Embryonic facial prominence (tissue), 1 donor: ENCODE data around the gene ADPRM.

Experiments used
- DNase-seq: peaks from one replicate; pipeline ENCODE4 v3.0.0-alpha.2; 2016; ENCODE audit errors: extremely low spot score

ADPRM gene

DNA sequence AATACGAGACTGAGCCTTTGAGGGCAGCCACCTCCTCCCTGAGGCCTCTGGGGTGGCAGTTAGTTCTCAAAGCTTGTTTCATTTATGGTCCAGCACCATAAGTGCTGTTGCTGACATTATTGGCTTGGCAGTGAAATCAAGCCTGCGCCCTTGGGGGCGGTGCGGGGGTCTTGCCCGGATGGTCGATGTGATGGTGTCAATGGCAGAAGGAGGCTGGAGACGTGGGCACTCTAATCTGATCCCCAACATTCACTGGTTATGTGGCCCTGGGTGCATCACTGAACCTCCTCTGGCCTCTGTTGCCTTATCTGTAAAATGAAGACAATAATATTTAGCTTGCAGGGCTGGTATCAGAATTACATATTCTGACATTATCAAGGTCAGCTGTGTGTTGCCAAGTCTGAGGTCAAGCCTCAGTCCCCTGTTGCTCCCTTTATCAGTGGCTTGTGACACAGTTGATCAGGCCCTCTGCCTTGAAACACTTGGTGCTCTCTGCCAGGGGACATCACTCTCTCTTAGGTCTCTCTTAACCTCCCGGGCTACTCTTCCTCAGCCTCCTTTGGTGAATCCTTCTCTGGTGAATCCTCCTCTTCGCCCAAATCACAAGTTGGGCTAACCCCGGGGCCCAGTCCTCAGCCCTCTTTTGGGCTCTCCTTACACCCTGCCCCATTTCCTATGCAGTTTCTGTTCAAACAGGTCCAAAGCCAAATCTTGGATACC lies 44.2 kb downstream of the ADPRM start:
- DNase-seq = no peak

DNA sequence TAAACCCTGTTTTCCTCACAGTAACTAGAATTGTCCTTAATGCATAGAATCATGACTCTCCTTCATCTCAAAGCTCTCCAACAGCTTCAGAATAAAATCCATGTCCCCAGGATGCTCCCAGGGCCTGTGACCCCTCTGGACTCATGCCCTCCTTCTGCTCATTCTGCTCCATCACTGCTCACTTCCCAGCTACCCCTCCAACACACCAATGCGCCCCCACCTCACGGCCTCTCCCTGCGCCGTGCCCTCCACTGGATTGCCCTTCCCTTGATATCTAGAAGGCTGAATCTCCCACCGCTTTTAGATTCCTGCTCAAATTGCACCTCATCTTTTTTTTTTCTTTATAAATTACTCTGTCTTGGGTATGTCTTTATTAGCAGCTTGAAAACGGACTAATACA lies 45.0 kb downstream of the ADPRM start:
- no peak for DNase-seq

DNA sequence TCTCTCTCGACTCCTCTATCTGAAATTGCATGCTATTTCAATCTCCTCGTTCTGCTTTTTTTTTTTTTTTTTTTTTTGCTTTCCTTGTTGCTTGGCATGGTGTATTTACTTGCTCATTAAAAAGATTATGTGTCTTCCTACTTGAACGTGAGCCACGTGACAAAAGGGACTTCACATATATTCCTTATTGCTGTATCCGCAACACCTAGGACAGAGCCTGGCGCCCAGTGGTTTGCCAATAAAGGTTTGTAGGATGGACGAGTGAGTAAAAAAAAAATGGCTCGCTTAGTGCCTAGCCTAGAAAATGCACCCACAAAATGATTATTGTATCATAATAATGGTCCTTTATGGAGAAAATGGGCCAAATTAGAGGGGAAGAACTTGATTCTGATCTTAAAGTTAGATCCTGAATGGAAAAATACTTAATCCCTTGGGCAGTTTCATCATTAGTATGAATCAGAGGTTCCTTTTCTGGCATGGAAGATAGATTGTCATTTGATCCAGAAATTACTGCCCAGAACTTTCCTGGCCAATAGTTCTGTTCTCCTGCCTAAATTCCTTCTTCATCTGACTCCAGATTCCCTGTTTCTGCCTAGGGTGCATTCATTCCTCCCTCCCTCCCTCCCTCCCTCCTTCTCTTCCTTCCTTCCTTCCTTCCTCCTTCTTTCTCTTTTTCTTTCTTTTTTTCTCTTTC lies 46.1 kb downstream of the ADPRM start:
- DNase-seq = no peak

DNA sequence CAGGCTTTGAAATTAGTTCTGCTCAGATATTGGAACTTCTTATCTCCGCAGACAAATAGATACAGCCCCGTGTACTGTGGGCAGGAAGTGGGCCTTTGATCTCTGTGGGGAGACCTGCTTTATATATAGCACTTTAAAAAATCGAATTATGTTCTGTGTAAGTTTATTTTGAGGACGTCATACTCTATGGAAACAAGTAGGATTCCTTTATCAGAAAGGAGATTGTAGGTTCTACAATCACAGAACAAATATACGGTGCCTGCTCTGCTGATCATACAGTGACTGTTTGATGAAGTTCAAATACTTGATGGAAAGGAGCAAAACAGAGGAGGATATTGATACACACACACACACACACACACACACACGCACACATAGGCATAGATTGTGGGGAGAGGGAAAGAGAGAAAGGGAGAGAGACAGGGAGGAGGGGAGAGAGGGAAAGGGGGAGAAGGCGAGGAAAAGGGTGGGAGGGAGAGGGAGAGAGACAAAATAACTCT lies 47.2 kb downstream of the ADPRM start:
- no peak for DNase-seq

DNA sequence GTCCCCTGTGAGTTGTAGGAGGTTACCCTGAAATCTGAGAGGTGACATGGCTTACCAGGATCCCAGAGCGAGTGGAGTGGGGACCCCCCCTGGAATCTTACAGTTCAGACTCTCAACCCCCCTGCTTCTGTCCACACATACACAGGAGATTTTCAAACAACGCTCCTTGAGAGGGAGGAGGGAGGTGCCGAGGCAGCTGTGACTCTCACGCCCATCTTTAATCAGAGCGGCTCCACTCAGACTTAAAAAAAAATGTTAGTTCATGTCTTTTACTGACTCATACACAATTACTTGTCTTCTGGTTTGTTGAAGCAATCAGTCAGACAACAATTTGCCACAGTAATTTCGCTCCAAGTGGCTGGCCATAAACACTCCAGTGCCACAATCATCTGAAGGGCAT lies 47.8 kb downstream of the ADPRM start:
- DNase-seq = no peak

DNA sequence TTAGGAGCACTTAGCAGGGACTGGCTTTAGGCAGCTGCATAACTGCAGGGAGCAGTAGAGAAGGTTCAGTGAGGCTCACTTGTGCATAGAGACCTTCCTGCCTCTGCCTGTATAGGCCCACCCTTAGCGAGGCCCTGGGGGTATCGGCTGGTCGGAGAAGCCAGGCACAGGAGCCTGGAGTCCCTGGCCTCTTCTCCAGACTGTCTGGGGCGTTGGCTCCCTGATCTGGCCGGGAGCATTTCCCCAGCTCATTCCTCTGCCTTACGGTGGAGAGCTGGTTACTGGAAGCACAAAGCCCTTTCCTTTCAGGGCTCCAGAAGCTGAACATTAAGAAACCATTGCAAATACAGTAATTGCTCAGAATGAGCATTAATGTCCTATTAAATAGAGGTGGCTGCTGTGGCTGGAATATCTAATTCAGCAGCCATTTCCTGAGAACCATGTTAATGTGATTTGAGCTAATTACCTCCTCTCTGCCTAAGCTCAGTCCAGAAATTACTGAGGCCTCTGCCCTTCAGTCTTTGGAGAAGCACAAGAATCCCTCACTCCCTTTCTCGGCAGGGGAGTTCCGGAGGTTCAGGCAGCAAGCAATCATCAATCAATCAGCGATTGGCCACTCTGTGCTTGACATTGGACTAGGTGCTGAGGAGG lies 51.3 kb downstream of the ADPRM start:
- DNase-seq = no peak

DNA sequence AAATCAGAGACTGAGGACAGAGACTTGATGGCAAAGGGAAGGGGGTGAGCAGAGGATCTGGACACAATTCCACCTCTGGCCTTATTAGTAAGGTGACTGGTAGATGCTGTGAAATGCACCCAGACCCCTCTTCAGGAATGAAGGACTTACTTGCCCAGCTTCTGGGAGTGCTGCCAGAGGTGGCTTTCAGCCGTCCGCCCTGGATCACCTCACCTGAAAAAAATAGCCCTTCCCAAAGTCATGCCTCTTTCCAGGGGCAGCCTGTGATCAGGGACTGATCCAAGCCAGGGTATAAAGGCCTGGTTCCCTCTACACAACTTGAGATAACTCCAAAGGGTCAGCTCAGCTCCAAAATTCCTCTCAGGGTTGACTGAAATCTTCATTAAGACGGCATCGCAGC lies 52.8 kb downstream of the ADPRM start:
- DNase-seq = no peak

DNA sequence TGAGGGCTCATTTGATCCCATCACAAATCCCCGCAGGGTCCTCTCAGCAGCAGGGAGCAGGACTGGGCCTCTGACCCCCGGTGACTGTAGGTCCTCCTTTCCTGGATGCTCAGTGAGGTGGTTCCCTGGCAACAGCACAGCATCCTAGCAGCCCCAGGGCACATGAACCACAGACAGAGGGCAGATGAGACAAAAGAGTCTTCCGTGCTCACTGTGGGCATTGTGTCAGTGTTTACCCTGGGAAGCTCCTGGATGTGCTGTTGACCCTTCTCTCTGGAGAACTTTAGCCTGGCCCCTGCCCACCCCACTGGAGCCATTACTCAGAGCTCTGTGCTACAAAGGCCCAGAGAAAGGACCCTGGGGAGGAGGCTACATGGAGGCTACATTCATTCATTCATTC lies 54.2 kb downstream of the ADPRM start:
- no peak for DNase-seq

DNA sequence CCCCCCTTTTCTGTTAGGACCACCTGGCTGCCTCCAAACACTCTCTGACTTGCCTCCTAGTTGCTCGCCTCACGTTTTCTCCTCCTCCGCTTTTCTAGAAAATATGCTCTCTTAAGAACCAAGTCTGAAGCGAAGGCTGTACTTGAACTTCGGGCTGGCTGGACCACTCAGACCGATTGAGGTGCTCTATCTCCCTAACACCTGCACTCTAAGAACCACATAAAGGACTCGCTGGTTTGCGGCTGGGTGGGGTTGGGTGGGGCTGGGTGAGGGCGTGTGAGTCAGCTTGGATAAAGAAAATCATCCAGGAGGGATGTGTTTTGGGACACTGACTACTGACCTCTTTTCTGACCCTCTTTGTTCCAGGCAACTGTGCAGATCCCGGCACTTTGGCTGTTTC lies 55.3 kb downstream of the ADPRM start:
- DNase-seq = no peak

DNA sequence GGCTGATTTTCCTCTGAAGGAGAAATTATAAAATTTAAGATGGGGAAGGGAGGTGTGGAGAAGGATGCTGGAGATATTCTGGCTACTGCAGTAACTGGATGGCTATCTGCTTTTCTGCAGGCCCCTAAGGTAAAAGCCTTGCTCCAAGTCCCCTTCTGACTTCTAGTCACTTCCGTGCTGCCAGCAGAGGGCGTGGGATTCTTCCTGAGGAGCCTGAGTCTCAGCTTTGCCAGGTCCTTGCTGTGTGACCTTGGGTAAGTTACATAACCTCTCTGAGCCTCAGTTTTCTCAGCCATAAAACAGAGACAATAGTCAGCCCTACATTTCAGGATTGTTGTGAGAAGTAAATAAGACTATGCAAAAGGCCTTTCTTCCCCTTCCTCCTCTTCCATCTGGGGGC lies 56.7 kb downstream of the ADPRM start:
- no peak for DNase-seq

DNA sequence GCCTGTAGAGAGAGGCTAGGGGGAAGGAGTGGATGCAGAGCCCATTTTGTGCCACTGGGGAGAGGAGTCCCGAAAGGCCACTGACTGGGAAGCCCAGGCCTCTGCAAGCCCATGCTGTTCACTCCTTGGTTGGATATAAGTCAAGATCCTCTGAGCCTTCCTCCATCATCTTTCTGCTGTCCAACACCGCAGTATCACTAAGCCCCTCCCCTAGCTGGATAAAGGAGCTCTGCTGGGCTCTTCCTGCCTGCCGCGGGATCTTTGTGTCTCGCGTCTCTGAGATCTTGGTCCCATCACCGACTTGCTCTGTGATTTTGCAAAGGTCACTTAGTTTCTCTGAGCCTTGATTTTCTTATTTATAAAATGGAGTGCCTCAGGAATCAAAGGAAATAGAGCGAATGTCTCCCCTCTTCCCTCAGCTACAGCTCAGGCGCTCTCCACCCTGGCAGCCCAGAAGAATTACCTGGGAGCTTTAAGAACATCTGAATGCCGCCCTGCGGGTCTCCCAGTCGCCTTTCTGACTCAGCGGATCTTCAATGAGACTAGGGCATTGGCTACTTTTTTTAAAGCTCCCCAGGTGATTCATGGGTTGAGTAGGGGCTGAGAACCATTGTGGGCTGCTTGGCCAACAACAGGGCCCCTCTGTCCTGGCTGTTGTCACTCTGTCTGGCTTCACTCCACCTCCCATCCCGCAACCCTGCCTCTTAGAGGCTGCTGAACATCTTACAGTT lies 57.6 kb downstream of the ADPRM start:
- DNase-seq = no peak

DNA sequence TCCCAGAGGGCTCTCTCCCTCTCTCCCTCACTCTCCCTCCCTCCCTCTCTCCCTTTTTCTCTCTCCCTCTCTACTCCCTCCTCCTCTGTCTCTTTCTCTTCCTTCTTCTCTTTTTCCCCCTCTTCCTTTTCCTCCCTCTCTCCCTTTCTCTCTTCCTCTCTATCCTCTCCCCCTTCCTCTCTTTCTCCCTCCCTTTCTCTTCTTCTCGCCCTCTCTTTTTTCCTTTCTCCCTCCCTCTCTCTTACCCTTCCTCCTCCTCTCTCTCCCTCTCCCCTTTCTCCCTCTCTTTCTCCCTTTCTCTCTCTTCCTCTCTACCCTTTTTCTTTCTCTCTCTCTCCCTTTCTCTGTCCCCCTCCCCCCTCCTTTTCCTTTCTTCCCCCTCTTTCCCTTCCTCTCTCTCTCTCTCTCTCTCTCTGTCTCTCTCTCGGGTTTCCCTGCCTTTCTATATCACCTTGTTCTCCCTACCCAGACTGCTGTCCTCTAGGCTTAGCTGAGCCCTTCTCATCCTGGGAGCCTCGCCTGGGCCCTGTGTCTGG lies 58.3 kb downstream of the ADPRM start:
- no peak for DNase-seq

DNA sequence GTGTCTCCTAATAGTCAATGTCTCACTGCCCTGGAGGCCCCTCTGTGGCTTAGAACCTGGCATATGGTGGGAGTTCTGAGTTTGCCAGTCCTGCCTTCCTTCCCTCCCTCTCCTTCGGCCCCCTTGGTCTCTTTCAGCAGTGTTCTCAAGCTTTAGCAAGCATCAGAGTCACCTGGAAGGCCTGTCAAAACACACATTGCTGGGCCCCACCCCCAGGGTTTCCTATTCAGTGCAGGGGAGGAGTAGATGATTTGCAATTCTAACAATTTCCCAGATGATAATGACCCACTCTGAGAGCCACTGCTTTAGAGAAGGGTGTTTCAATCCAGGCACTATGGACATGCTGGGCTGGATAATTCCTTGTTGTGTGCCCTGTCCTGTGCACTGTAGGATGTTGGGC lies 58.8 kb downstream of the ADPRM start:
- no peak for DNase-seq

DNA sequence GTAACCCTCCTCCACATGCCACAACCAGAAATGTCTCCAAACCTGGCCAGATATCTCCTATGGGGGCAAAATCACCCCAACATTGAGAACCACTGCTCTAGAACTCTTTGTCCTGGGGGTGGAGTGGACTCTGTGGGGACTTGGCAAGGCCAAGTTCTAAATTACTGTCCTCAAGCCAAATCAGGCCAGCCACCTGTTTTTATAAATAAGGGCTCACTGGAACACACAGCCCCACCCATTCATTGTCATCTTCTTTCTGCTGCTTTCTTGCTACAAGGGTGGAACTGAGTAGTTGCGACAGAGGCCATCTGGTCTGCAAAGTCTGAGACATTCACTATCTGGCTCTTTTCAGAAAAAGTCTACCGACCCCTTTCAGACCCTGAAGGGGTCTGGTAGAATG lies 59.2 kb downstream of the ADPRM start:
- DNase-seq = no peak

DNA sequence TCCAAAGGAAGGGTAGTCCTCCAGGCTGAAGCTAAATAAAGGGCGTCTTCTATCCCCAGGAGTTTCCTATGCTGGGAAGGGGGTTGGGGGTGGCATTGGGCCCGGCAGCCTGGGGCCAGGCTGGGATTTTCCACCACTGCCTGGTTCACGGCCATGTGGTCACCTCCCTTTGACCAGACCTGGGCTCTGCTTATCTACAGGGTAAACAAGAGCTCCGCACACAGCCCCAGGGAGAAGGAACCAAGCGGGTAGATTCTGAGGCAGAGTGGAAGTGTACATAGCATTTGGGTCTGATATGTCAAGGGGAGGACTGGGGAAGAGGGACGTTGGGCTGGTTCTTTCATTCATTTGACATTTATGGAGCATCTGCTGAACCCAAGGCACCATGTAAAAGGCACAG lies 59.7 kb downstream of the ADPRM start:
- no peak for DNase-seq

DNA sequence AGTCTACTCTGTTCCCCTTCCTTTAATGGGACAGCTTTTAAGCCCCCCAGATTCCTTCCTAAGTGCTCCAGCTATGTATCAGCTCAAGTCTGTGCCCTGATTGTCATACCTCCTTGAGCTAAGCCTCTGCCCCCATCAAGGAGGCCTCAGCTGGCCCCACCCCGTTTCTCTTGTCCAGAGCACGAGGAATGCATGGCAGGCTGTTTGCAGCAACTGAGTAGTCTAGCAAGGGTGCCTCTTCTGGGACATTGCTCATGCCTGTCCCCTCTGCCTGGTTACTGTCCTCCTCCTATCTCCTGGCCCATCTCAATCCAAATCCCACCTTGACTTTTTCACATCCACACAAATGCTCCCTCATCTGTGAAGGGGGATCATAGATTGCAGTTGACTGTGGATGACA lies 60.3 kb downstream of the ADPRM start:
- no peak for DNase-seq

DNA sequence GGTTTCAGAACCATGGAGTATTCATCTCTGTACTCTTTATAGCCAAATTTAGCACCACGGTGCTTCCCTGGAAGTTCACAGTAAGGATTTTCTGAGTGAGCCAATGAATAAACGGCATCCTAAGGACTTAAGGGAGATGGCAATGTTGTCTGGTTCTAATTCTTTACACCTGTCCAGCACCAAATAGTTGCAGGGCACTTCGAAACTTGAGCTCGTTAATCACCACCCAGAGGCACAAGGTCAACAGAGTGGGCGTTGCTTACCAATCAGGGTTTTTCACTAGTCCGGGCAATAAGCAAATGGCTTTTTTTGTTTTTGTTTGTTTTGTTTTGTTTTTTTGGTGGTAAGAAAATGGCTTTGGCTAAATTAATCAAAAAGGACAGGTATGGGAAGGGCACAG lies 60.7 kb downstream of the ADPRM start:
- no peak for DNase-seq
